DMS153 treated with DMSO at 0.1 percent for 48 hours (cell line): Measurements from ENCODE around the gene ARHGAP5.

Source experiments
- DNase-seq: peaks from one replicate; lab custom pipeline; 2025; ENCODE audit not compliant: unreplicated experiment; lab: John Stamatoyannopoulos, UW

The ARHGAP5 gene

GRCh38 chr14:32206552-32206951 lies 129.4 kb downstream of the ARHGAP5 start:
- no peak for DNase-seq

DNA sequence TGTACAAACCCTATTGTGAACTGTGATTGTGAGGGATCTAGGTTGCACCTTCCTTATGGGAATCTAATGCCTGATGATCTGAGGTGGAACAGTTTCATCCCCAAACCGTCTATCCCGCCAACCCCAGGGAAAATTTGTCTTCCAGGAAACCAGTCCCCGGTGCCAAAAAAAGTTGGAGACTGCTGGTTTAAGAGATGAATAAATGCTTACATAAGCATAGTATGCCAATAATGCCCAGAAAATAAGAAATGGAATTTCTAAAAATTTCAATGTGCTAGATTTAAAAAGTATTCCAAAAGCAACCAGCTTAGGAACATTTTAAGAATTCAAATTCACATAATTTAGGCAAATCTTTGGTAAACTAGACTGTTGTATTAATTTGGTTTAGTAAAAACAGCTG lies 131.4 kb downstream of the ARHGAP5 start:
- no peak for DNase-seq
